Fibroblast of lung (primary cell): Measurements from ENCODE around the gene PCDHGA4. TPM values are rescaled to one million over a fixed set of nuclear protein-coding genes. Genes with fewer than 3 reads are reported as not detected.
A peak's percentile ranks its signal among the peaks of the same experiment; 100 is the strongest.
"Not testable (repeated sequence)": the region's sequence is repeated elsewhere in the genome, so short reads cannot be mapped to it uniquely, and the experiment has no call there.

Source experiments
- DNase-seq, 2 donors: peaks; one replicate each; pipeline versions ENCODE4 v3.0.0 to v3.0.0-alpha.2; 2010; ENCODE audit warnings: low read depth in 2 of 2
- H2AFZ ChIP-seq: 2 replicates; pipeline ENCODE4 v1.5.1; 2012; ENCODE audit warnings: low read length, control low read depth, inconsistent platforms
- H3K27ac ChIP-seq: 2 replicates; pipeline ENCODE4 v1.5.1; 2011; ENCODE audit warnings: low read length, control low read depth; ENCODE audit not compliant: insufficient read depth
- H3K27me3 ChIP-seq: 2 replicates; pipeline ENCODE4 v1.5.1; 2011; ENCODE audit warnings: mild to moderate bottlenecking, low read length; ENCODE audit not compliant: control insufficient read depth, insufficient read depth
- H3K36me3 ChIP-seq: 2 replicates; pipeline ENCODE4 v1.5.1; 2011; ENCODE audit warnings: low read length; ENCODE audit not compliant: control insufficient read depth, insufficient read depth
- H3K4me1 ChIP-seq: 2 replicates; pipeline ENCODE4 v1.5.1; 2011; ENCODE audit warnings: low read length; ENCODE audit not compliant: control insufficient read depth, insufficient read depth; ENCODE audit errors: extremely low read depth
- H3K4me2 ChIP-seq: 2 replicates; pipeline ENCODE4 v1.5.1; 2011; ENCODE audit warnings: low read length, control low read depth; ENCODE audit not compliant: insufficient read depth; ENCODE audit errors: extremely low read depth
- H3K4me3 ChIP-seq, 4 experiments: fragments of 200-600 bp in 1 of 4; sonication (generic) in 1 of 4; replicated peaks in 1 of 4; 2 replicates each; pipeline ENCODE4 v1.5.1; 2011 to 2016; ENCODE audit warnings: low read length in 4 of 4, low read depth in 3 of 4, mild to moderate bottlenecking in 3 of 4, control low read depth in 2 of 4, inconsistent platforms in 1 of 4, mixed read lengths in 1 of 4; ENCODE audit not compliant: insufficient read depth in 1 of 4; ENCODE audit errors: control extremely low read depth in 1 of 4
- H3K79me2 ChIP-seq: 2 replicates; pipeline ENCODE4 v1.5.1; 2012; ENCODE audit warnings: mild to moderate bottlenecking, low read length, inconsistent platforms; ENCODE audit not compliant: control insufficient read depth, insufficient read depth
- H3K9ac ChIP-seq: 2 replicates; pipeline ENCODE4 v1.5.1; 2011; ENCODE audit warnings: mild to moderate bottlenecking, low read length, control low read depth; ENCODE audit not compliant: insufficient read depth
- H3K9me3 ChIP-seq: 2 replicates; pipeline ENCODE4 v1.5.1; 2012; ENCODE audit warnings: low read depth, low read length; ENCODE audit not compliant: control insufficient read depth, insufficient read depth
- H4K20me1 ChIP-seq: 2 replicates; pipeline ENCODE4 v1.5.1; 2011; ENCODE audit warnings: low read length; ENCODE audit not compliant: control insufficient read depth, insufficient read depth; ENCODE audit errors: extremely low read depth
- EZH2 ChIP-seq: IDR thresholded peaks from 2 replicates; pipeline ENCODE4 v1.5.1; 2012; ENCODE audit warnings: low read length, control low read depth, mild to moderate bottlenecking; ENCODE audit errors: missing control alignments
- polyA plus RNA-seq, 2 donors: library from polyadenylated mRNA; depleted of rRNA in 1 of 2; stranded (reverse) in 1 of 2; unstranded in 1 of 2; fragments of >200 nt; gene quantifications; 2 replicates each; pipeline ENCODE4 v1.2.1, GENCODE V29; 2011 to 2012; ENCODE audit warnings: missing spikeins in 1 of 2
- total RNA-seq: library from RNA; depleted of rRNA; stranded (reverse); fragments of >200 nt; gene quantifications from 2 replicates; pipeline ENCODE4 v1.2.1, GENCODE V29; 2014
- TF ChIP-seq, protein P1 (sequence below), 2 donors: IDR thresholded peaks in 1 of 2; conservative IDR thresholded peaks in 1 of 2; 1 replicate in 1 of 2; 2 replicates in 1 of 2; pipeline ENCODE4 v1.5.1; 2011 to 2012; ENCODE audit warnings: low read length in 2 of 2, control low read depth in 1 of 2, inconsistent platforms in 1 of 2, low read depth in 1 of 2, mild to moderate bottlenecking in 1 of 2

PCDHGA4 gene
- total and polyA plus RNA-seq, 2 donors (not counting 1 experiment from before 2014, with no cell fraction given): 6.4 to 7.6 TPM

DNA sequence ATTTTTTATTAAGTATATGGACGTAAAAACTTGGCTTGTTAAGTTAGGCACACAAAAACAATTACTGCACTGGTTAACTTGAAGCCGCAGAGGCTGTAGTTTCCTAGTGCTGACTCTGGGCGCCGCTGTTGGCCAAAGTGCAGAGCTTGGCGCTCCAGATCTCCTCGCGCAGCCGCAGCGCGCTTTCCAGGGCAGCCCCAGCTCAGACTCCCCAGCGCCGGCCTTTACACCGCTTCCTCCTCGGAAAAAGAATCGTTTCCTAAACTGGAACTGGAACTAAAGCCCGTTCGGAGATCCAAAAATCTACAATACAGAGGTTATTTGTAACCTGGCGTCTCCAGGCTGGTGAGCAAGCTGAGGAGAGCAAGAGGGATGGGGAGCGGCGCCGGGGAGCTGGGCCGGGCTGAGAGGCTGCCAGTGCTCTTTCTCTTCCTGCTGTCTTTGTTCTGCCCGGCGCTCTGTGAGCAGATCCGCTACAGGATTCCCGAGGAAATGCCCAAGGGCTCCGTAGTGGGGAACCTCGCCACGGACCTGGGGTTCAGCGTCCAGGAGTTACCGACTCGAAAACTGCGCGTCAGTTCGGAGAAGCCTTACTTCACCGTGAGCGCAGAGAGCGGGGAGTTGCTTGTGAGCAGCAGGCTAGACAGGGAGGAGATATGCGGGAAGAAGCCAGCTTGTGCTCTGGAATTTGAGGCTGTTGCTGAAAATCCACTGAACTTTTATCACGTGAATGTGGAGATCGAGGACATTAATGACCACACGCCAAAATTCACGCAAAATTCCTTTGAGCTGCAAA lies 43.1 kb downstream of the PCDHGA4 start, which contains the start of gene PCDHGB5:
TSS of gene PCDHGB5 (plus strand) at position 192 of the 796 bp plus-strand sequence. CDS start at position 373, 181 bp downstream.
- H3K36me3 ChIP-seq, H2AFZ ChIP-seq, H3K79me2 ChIP-seq, H3K27me3 ChIP-seq, H3K4me1 ChIP-seq, H3K9me3 ChIP-seq, H3K9ac ChIP-seq, H4K20me1 ChIP-seq: not testable (repeated sequence)
- DNase-seq: peak; percentile 50 to 65
- TF ChIP-seq, protein P1, sequence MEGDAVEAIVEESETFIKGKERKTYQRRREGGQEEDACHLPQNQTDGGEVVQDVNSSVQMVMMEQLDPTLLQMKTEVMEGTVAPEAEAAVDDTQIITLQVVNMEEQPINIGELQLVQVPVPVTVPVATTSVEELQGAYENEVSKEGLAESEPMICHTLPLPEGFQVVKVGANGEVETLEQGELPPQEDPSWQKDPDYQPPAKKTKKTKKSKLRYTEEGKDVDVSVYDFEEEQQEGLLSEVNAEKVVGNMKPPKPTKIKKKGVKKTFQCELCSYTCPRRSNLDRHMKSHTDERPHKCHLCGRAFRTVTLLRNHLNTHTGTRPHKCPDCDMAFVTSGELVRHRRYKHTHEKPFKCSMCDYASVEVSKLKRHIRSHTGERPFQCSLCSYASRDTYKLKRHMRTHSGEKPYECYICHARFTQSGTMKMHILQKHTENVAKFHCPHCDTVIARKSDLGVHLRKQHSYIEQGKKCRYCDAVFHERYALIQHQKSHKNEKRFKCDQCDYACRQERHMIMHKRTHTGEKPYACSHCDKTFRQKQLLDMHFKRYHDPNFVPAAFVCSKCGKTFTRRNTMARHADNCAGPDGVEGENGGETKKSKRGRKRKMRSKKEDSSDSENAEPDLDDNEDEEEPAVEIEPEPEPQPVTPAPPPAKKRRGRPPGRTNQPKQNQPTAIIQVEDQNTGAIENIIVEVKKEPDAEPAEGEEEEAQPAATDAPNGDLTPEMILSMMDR (conservative IDR thresholded peaks at IDR 0.05 in 1 of 2, IDR thresholded peaks at IDR 0.05 in 1 of 2; ENCODE audit: low read depth in 1 of 2, low read length in 2 of 2): peak; percentile 54 to 60
- peak within 1 kb of the TSS; percentile 50 for H3K27ac ChIP-seq
- H3K4me3 ChIP-seq: peak within 1 kb of the TSS; percentile 22 to 56 (median 39)
- H3K4me2 ChIP-seq: peak within 1 kb of the TSS; percentile 23

DNA sequence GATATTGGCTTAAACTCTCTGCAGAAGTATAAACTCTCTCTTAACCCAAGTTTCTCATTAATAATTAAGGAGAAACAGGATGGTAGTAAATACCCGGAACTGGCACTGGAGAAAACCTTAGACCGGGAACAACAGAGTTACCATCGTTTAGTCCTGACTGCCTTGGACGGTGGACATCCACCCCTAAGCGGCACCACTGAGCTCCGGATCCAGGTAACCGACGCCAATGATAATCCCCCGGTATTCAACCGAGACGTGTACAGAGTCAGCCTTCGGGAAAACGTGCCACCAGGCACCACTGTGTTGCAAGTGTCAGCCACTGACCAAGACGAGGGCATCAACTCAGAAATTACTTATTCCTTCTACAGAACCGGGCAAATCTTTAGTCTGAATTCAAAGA lies 43.8 kb downstream of the PCDHGA4 start:
- no peak for DNase-seq
- no peaks in the 10 kb centered on the region for H3K79me2 ChIP-seq
- H3K4me3 ChIP-seq: peak overlapping the region in 2 of 4 experiments; percentile 8 to 30
- no peaks in the 10 kb centered on the region for H3K4me1 ChIP-seq
- H2AFZ ChIP-seq: no peak overlapping the region
- H4K20me1 ChIP-seq: no peaks in the 10 kb centered on the region
- no peaks in the 10 kb centered on the region for H3K27me3 ChIP-seq
- H3K27ac ChIP-seq: no peak overlapping the region
- H3K9me3 ChIP-seq: peaks cover 5% of the 10 kb centered on the region
- H3K36me3 ChIP-seq: no peaks in the 10 kb centered on the region
- no peak overlapping the region for H3K9ac ChIP-seq
- TF ChIP-seq, protein P1 (conservative IDR thresholded peaks at IDR 0.05 in 1 of 2, IDR thresholded peaks at IDR 0.05 in 1 of 2; ENCODE audit: low read depth in 1 of 2, low read length in 2 of 2): no peak
- TF ChIP-seq EZH2: no peak
- H3K4me2 ChIP-seq: peak overlapping the region; percentile 23

DNA sequence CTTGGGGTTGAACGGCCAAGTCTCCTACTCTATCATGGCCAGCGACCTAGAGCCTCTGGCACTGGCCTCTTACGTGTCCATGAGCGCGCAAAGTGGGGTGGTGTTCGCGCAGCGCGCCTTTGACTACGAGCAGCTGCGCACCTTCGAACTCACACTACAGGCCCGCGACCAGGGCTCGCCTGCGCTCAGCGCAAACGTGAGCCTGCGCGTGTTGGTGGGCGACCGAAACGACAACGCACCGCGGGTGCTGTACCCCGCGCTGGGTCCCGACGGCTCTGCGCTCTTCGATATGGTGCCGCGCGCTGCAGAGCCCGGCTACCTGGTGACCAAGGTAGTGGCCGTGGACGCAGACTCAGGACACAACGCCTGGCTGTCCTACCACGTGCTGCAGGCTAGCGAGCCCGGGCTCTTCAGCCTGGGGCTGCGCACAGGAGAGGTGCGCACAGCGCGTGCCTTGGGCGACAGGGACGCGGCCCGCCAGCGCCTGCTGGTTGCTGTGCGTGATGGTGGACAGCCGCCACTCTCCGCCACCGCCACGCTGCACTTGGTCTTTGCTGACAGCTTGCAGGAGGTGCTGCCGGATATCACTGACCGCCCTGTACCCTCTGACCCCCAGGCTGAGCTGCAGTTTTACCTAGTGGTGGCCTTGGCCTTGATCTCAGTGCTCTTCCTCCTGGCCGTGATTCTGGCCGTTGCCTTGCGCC lies 44.9 kb downstream of the PCDHGA4 start:
- H3K4me2 ChIP-seq: no peak overlapping the region
- no peak for DNase-seq
- peaks cover 4% of the 10 kb centered on the region for H3K9me3 ChIP-seq
- H3K9ac ChIP-seq: no peak overlapping the region
- TF ChIP-seq EZH2: no peak
- TF ChIP-seq, protein P1 (conservative IDR thresholded peaks at IDR 0.05 in 1 of 2, IDR thresholded peaks at IDR 0.05 in 1 of 2; ENCODE audit: low read depth in 1 of 2, low read length in 2 of 2): no peak
- H2AFZ ChIP-seq: no peak overlapping the region
- no peaks in the 10 kb centered on the region for H4K20me1 ChIP-seq
- no peak overlapping the region for H3K27ac ChIP-seq
- H3K79me2 ChIP-seq: no peaks in the 10 kb centered on the region
- H3K4me1 ChIP-seq: no peaks in the 10 kb centered on the region
- peak overlapping the region in 1 of 4 experiments; percentile 27 for H3K4me3 ChIP-seq
- no peaks in the 10 kb centered on the region for H3K36me3 ChIP-seq
- no peaks in the 10 kb centered on the region for H3K27me3 ChIP-seq
